HG02943 (cell line): ENCODE results near the gene PPP1R27.

Experiments
- ATAC-seq: cut with Tn5 transposase; IDR thresholded peaks from one replicate; pipeline ENCODE4 v1.9.1; 2021; ENCODE audit warnings: mild to moderate bottlenecking, low read depth, moderate library complexity; ENCODE audit not compliant: unreplicated experiment

Gene PPP1R27

DNA sequence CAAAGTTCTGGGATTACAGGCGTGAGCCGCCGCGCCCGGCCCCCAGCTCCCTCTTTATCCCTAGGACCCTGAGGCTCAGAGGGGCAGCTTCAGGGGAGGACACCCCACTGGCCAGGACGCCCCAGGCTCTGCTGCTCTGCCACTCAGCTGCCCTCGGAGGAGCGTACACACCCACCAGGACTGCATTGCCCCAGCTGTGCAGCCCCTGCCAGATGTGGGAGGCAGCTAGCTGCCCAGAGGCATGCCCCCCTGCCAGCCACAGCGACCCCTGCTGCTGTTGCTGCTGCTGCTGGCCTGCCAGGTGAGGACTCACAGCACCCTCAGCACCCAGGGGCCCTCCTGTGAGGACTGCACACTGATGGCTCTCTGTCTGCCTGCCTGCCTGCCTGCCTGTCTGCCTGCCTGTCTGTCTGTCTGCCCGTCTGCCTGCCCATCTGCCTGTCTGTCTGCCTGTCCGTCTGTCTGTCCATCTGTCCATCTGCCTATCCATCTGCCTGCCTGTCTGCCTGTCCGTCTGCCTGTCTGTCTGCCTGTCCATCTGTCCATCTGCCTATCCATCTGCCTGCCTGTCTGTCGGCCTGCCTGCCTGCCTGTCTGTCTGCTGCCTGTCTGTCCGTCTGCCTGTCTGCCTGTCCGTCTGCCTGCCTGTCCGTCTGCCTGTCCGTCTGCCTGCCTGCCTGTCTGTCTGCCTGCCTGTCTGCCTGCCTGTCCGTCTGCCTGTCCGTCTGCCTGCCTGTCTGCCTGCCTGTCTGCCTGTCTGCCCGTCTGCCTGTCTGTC lies 25.9 kb downstream of the PPP1R27 start:
- no peak for ATAC-seq

DNA sequence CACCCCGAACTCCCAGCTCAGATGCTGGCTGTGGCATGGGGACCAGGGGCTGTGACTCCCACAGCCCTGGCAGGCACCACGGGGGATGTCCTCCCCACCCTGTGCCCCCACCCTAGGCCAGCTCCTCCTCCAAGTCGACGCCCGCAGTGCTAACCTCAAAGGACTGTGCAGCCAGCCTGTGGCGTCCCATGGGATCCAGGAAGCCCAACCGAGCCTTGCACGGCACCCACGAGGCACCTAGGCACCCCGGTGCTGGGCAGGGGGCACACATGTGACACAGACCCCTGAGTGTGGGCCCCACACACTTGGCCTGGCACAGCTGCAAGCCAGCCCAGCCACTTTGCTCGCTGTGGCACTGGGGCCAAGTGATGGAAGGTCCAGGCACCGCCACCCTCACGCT lies 27.0 kb downstream of the PPP1R27 start:
- ATAC-seq = no peak

DNA sequence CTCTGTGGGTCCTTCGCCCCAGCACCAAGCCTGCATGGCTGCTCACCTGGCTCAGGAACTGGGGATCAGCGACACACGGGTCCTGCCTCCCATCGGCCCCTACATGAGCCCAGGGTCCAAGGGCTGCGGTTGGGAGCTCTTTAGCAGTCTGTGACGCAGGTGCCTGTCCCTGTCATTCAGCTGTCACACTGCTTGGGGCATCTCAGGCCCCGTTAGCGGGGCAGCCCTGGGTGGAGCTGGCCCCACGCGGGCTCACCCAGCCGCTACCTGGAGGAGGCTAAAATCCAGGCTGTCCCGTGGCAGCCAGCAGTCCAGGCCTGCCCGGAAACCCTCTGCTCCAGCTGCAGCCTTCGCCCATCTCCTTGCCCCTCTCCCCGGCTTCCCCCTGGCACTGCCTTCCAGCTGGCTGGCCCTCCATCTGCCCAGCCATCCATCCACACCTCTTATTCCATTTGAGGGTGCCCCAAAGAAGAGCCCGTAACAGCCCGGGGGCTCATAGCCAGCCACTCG lies 27.6 kb downstream of the PPP1R27 start:
- ATAC-seq = no peak

DNA sequence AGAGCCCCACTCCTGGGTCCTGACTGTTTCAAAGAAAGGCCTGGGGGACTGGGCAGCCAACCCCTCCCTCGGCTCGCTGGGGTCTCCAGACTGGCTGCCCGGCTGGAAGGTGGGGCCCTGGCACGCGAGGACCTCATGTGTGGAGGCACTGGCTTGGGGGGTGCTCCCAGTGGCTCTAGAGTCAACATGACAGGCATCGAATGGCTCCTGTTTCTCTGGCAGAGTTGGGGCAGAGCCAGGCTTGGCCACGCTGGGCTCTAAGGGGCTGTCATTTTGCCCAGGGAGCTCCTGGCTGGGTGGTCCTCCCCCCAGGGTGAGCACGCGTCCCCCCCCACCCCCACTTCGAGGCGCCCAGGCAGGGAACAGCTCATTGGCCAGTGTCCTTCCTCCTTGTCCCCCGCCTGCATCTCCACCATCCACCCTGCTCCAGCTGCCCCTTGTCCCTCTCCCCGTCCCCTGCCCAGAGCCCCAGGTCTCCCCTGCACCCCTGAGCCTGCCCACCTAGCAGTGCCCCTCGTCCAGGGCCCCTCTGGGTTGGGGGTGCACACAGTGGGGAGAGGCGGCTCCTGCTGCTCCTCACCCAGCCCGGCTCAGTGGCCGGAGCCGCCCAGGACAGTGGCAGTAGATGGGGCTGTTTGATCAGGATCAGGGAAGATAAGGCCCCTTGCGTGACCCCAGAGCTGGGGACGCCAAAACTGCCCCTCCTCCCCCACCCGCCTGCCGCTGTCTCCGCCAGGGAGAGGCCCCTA lies 28.2 kb downstream of the PPP1R27 start:
- ATAC-seq = no peak

DNA sequence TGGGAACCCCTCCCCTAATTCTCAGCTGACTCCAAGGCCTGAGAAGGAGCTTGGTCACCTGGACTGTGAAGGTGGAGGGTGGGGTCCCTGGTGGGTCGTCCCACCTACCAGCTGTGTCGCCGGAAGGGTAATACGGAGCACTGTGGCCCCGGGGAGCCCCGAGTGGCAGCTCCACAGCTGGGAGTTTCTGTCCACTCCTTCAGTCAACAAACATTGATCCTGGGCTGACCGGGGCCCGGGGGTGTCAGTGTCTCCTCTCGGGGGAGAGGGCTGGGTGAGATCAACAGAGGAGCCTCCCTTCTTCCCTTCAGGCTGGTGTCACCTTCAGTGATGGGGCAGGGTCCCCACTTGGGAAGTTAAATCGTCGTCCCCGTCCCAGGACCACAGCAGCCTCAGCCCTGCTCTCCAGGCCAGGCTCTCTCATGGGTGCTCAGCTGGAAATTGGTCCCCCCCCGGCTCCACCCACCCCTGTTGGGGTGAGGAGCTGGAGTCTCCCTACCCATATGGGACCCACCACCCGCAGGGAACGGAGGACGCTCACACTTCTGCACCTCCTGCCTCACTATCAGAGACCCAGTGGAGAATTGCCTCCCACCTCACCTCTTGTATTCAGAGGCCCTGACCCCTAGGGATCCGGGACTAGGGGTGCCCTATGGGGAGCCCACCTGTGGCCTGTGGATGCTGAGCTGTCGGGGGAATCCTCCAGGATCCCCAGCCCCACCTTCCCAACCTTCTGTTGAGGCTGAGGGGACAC lies 29.0 kb downstream of the PPP1R27 start:
- no peak for ATAC-seq

DNA sequence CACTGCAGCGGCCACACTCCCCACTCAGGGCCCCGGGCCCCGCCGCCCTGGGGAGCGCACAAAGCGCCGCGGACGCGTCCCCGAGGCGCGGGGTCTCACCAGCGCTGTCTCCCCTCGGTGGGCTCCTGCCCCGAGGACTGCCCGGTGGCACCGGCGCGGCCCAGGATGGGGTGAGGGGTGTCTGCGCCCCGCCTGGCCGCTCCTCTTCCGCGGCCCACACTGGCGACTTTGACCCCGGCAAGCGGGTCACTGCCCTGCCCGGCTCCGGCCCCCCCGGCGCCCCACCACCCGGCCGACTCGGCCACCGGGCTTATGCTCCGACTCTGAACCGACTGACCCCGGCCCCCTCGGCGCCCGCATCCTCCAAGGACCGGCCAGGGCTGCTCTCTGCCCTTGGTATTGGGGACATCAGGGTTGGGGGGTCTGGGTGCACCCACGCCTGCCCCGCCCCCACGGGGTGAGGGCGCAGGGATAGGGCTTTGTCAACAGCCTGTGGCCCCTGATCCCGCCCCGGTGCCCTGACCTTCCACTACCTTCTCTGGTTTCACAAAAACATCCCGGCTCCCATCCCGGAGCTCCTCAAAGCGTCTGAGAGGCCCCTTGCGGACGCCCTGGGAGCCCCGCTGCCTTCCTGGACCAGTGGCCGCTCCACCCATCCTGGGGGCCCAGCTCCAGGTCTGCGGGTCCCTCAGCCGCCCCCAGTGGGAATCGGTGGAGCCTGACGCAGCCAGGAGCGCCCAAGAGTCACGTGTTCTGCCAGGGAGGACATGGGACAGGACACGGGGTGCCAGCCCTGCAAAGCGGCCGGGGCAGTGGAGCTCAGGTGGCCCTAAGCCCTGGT lies 30.1 kb downstream of the PPP1R27 start:
- ATAC-seq = no peak

DNA sequence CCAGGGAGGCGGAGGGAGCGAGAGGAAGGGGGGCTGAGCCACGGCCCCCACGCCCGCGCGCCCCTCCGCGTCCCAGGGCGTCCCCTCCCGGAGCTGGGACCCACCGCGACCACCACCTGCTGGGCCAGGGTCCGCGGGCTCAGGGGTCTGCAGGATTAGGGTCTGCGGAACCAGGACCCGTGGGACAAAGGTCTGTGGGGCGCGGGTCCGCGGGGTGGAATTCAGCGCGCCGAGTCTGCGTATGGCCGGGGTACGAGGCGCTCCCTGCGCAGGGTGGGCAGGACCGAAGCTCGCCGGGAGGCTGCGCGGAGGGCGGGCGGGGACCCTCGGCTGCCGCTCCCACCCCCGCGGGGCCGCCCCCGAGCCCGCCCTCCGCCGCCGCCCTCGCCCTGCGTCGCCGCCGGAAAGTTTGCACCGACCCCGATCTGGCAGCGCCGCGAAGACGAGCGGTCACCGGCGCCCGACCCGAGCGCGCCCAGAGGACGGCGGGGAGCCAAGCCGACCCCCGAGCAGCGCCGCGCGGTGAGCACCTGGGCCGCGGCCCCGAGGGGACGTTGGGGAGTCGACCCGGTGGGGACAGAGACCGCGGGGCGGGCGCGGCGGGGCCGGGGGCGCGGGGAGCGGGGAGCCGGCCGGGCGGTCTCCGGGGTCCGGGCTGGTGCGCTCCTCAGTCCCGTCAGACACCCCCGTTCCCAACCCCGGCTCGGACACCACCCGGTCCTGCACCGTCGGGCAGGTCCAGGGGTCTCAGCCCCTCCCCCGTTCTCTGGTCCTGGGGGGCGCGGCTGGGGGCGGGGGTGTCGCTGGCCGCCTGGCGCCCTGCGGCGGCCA lies 30.9 kb downstream of the PPP1R27 start, which contains the start of gene GCGR:
TSS of gene GCGR (plus strand) at position 423 of the 831 bp plus-strand sequence. CDS start 4,869 bp downstream, outside the sequence.
- no peak for ATAC-seq

DNA sequence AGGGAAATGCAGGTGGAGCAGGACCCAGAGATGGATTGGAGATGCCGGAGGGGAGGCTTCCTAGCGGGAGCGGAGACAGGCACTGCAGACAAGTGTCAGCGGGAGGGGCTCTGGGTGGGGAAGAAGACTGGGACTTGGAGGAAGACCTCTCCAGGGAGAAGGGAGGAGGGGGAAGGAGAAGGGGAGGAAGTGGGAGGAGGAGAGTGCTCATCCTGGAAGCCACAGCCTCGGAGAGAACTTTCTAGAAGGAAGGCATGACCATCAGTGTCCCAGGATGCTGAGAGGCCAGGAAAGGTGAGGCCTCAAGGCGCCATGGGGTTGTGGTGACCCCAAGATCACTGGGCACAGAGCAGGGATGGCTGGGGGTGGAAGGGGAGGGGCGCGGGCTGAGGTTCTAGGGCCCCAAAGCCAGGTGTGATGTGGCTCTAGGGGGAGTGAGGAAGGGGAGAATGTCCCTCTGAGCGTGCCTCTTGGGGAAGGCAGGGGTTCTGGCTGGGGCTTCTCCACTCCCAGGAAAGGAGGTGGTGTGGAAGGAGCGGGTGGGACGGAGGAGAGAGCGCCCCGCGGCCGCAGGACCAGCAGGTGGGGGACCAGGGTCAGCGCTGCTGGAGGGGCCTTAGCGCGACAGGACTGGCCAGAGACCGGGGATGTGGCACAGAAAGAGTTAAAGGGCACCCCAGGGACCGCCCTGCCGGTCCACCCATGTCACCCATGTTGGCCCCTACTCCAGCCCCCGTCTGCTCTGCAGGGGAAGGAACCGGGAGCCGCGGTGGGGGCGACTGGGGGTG lies 31.8 kb downstream of the PPP1R27 start:
- no peak for ATAC-seq

DNA sequence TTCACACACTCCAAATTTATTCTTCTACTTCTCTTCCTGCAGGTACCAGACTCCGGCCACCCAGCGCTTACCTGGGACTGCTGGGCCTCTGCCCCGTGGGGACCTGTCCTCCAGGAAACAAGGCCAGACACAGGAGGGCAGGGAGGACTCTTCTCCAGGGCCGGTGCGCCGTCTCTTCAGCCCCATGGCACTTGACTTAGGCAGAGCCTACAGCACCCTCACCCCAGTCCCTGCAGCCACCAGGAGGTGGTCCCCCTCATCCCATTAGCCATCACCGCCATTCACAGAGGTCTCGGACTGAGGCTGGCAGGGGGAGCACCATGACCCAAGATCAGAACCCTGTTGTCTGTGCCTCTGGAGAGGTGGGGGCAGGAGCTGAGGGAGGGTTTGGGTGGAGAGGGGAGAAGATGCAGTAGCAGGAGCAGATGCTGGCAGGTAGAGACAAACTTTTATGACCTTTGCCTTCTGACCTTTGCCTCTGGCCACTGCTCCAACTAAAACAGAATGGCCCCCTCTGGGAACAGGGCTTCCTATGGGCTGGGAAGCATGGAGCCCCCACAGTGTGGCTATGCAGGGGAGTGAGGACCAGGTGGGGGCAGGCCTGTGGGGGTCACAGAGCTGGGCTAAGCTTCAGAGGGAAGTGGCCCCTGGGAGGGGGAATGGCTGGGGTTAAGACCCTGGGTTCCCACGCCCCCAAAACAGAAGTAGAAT lies 32.6 kb downstream of the PPP1R27 start:
- ATAC-seq = no peak

DNA sequence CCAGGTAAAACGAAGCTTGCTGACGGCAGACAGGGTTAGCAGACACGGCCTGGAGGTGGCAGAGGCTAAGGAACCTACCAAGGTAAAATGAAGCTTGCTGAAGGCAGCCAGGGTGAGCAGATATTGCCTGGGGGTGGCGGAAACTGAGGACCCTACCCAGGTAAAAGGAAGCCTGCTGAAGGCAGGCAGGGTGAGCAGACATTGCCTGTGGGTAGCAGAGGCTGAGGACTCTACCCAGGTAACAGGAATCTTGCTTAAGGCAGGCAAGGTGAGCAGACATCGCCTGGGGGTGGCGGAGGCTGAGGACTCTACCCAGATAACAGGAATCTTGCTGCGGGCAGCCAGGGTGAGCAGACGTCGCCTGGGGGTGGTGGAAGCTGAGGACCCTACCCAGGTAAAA lies 33.5 kb downstream of the PPP1R27 start:
- no peak for ATAC-seq

DNA sequence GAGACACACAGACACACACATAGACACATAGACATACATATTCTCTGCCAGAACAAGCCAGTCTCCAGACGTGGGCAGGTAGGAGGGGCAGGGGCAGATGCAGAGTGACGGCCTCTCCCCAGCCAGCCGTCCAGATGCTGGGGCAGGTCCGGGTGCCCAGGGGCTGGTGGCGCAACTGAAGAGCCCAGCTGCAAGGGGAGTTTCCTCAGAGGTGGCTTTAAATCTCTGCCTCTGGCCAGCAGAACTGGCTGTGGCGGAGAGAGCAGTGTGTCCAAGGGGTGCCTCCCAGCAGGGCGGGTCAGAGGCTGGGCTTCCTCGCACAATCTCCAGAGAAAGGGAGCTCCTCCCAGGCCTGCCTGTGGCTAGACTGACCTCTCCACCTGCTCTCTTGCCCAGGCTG lies 40.3 kb downstream of the PPP1R27 start:
- no peak for ATAC-seq

DNA sequence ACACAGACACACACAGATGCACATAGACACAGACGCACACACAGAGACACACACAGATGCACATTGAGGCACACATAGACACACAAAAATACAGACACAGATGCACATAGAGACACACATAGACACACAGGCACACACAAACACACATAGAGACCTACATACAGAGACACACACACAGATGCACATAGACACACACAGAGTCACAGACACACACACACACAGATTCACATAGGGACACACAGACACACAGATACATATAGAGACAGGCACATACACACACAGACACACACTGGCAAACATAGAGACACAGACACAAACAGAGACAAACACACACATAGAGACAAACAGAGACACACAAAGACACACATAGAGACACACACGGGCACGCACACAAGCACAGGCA lies 40.8 kb downstream of the PPP1R27 start:
- no peak for ATAC-seq

DNA sequence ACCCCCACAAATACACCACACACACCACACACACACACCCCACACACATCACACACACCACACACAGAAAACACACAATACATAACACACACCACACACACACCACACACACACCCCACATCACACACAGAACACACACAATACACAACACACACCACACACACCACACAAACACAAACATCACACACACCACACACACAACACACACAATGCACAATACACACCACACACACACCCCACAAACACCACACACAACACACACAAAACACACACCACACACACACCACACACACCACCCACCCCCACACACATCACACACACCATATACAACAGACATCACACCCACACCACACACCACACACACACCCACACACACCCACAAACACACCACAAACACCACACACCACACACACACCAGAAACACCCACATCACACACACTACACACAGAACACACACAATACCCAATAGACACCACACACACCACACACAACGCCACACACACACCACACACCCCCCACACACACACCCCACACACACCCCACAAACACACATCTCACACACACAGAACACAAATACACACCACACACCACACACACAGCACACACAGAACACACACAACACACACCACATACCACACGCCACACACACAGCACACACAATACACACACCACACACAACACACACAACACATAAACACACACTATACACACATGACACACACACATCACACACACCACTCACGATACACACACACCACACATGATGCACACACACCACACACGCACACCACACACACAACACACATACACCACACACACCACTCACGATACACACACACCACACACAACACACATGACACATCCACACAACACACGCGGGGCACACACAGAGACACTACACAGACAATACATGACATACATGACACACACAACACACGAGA lies 41.9 kb downstream of the PPP1R27 start:
- no peak for ATAC-seq
